Activated gamma-delta T cell treated with anti-CD3 and anti-CD28 coated beads, Interleukin-2, amount 50 U/mL, for 16 hours (primary cell): ENCODE results near the gene SIX4.
"Not testable (repeated sequence)": the region's sequence is repeated elsewhere in the genome, so short reads cannot be mapped to it uniquely, and the experiment has no call there.

ENCODE experiments used
- DNase-seq: peaks from one replicate; pipeline ENCODE4 v3.0.0-alpha.2; 2020; ENCODE audit warnings: low read depth

SIX4 gene

DNA sequence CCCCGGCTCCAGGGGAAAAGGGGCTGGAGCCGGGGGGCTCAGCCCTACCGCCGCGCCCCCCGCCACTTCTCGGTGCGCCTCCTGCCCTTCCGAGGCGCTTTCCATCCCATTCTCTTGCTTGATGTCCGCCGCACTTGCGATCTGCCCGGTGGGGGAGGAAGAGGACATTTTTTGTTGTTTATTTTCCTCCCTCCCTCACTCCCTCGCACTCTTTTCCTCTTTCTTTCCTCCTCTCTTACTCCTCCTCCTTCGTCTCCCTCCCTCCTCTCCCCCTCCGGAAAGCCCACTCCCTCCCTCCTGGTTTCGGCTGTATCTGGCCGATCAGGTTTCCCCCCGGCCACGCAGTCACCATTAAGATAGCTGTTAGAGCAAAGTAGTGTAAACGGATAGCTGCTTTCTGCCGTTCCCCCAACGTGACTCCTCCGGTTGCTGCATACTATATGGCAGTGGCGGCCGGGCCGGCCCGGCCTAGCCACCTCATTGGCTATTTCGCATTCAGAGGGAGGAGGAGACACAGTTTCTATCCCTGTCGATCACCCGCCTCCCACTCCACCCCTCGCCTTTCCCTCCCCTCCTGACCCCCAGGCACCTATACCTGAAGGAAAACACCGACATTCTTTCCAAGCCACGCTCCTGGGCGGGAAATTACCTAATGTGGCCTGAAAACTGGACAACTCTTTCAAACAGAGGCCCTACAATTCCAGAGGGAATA, at the start of gene SIX4:
SIX4 (minus strand) TSS at position 445 of the 712 bp plus-strand sequence; CDS start at position 168, 277 bp downstream.
- no peak for DNase-seq

- no peak for DNase-seq
Measured at GRCh38 chr14:60773558-60773957, 49.4 kb upstream of the SIX4 start.

- DNase-seq = no peak
Measured at GRCh38 chr14:60771117-60771516, 47.0 kb upstream of the SIX4 start.

GRCh38 chr14:60768602-60769001, 44.5 kb upstream of the SIX4 start:
- DNase-seq = no peak

DNA sequence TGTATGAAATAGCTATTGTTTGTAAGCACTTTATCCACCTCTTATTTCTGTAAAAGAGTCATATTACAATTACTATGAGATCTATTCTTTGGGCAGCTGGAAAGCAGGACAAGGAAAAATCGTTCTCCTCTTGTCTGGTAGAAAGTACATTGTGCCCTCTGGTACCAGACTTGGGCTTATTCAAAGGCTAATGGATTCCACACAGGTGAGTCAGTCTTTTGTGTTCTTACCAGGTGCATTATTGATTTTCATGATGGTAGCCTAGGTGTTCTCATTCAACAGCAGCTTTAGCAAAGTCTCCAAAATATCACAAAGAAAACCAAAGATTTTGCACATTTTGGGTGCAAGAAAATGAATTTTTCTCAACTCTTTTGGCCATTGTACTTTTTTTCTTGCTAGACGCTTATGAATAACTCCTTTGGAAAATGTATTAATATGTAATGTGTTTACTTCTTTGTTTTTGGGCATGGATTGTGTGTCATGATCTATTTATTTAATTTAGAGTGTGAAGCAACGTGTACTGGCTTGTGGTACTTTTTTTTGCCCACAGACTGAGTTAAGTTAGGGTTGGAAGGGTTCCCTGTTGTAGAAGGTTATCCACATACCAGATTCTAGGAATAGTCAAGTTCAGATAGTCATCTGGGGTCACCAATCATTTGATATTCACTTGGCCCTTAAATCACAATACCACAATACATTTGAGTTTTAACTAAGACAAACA, 36.7 kb upstream of the SIX4 start:
- DNase-seq = no peak

GRCh38 chr14:60760209-60760608, 36.1 kb upstream of the SIX4 start:
- no peak for DNase-seq

DNA sequence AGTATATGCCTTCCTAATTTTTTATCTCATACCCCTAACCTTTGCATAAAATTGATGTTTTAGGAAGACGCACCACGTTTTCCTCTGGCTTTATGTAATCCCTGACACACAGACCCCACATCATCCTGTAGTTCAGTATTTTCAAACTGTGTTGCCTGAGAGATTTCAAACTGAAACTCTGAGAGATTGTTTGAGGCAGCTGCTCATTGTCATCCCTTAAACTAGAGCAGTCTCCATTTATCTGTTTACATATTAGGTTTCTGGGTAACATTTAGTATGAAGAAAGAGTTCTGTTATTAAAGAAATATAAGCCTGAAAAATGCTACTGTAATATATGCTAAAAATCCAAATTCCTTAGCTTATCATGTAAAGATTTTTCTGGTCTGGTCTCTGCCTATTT, 34.7 kb upstream of the SIX4 start:
- no peak for DNase-seq

DNA sequence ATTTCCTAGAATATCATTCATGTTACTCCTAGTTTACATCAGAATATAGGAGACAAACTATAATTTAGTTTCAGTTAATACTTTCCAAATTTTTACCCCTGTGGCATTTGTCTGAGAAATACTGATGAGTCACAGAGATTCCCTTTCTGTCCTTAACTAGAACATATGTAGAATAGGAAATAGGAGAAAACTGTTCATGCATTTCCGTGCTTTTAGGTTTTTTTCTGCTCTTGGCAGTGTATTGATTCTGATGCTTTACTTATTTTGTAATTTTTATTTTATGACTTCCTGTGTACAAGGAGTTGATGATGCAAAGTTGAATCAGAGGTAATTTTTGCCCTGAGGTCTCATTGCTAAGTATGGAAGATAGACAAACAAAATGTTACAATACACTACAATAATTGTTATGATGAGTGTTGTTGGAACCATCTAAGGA, 33.4 kb upstream of the SIX4 start:
- no peak for DNase-seq

DNA sequence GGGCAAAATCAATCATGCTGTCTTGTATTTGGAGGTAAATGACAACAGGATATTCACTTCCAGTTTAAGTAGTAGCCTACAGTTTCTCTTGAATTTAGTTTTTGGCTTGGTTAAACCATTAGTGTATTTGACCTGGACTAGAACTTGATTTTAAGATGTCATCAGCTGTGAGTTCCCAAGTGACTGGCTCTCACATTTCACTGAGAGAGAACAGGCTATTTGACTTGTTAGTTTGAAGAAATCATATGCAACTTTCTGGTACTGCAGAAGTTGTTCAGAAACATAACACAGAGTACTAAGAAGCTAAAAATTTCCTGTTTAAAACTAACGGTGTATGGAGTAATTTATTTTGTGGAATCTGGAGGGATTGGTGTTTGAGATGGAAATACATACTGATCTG, 32.7 kb upstream of the SIX4 start:
- no peak for DNase-seq

DNA sequence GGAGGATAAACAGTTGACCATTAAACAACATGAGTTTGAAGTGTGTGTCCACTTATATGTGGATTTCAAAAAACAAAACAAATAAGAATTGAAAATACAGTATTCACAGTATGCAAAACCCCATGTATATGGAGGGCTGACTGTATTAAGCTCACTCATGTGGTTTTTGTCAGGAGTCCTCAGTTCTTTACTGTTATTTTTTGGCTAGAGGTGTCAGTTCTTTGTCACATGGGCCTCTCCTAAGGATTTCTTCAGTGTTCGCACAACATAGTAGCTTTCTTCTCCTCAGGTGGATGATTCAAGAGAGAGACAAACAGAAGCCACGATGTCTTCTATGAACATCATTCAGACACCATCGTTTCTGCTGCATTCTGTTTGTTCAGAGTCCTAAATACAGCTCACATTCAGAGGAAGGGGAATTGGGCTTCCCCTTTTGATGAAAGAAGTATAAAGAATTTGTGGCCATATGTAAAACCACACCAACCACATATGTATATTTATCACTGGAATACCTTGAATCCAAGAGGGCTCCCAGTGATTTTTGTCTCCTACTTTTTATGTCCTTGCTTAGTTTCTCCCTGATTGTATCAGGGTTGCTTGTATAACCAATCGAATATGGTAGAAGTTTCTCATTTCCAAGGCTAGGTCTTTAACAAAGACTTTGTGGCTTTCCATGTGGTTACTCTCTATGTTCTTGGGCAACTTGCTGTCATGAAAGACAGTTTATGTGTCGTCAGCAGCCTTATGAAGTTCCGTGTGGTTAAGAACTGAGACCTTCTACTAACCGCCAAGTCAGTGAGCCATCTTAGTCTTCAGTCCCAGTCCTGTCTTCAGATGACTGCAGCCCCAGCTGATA, 29.3 kb upstream of the SIX4 start:
- peak; percentile 42 for DNase-seq

- DNase-seq = no peak
Measured at GRCh38 chr14:60744566-60744965, 20.4 kb upstream of the SIX4 start.

- no peak for DNase-seq
Measured at GRCh38 chr14:60738843-60739508, 14.8 kb upstream of the SIX4 start.

DNA sequence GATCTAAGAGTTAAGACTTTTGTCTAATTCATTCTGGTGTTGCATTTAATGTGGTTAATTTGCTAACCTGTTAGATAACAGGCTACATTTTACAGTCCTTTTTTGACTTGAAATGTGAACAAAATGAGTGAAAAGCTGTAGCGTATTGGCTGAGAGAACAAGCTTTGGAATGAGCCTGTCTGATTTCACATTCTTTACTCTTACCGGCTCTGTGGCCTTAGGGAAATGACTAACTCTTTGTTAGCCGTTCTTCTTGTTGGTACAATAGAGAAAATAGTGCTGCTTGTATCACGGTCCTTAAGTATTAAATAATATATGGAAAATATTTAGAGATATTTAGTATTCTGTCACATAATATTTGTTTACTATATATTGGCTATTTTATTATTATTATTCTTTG, 12.3 kb upstream of the SIX4 start:
- no peak for DNase-seq

- DNase-seq = no peak
Measured at GRCh38 chr14:60735416-60735815, 11.3 kb upstream of the SIX4 start.

GRCh38 chr14:60734465-60735242, 10.5 kb upstream of the SIX4 start, which contains the start of gene MNAT1:
Gene MNAT1 (plus strand): TSS chr14:60734761. CDS start chr14:60734863, 102 bp downstream.
- DNase-seq = peak; percentile 68

DNA sequence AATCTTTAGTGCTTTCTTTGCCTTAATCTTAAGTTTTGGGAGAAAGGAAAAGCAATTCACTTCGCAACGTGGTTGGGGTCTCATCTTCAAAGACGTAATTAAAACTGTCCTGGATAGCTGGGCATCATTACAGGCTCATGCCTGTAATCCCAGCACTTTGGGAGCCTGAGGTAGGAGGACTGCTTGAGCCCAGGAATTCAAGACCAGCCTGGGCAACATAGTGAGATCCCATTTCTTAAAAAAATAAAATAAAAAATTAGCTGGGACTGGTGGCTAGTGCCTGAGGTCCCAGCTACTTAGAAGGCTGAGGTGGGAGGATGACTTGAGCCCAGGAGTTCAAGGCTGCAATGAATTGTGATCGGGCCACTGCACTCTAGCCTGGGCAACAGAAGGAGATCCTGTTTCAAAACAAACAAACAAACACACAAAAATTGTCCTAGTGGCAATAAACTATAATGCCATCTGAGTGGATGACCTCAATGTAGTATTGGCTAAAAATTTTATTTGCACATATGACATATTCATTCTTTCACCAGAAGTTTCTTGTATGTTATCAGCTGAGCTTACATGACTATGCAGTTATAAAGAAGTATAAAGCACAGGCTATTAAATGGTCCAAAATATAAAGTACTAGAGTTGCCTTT, 8.8 kb upstream of the SIX4 start:
- DNase-seq = no peak

DNA sequence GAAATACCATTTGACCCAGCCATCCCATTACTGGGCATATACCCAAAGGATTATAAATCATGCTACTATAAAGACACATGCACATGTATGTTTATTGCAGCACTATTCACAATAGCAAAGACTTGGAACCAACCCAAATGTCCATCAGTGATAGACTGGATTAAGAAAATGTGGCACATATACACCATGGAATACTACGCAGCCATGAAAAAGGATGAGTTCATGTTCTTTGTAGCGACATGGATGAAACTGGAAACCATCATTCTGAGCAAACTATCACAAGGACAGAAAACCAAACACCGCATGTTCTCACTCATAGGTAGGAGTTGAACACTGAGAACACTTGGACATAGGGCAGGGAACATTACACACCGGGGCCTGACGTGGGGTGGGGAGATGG, 7.1 kb upstream of the SIX4 start:
- not testable (repeated sequence) for DNase-seq

GRCh38 chr14:60723116-60723906, 840 bp downstream of the SIX4 start:
- no peak for DNase-seq

GRCh38 chr14:60722357-60723115, 1.6 kb downstream of the SIX4 start:
- DNase-seq = no peak
